Measurements from ENCODE around the gene ATP2A3.

ATP2A3 gene

DNA sequence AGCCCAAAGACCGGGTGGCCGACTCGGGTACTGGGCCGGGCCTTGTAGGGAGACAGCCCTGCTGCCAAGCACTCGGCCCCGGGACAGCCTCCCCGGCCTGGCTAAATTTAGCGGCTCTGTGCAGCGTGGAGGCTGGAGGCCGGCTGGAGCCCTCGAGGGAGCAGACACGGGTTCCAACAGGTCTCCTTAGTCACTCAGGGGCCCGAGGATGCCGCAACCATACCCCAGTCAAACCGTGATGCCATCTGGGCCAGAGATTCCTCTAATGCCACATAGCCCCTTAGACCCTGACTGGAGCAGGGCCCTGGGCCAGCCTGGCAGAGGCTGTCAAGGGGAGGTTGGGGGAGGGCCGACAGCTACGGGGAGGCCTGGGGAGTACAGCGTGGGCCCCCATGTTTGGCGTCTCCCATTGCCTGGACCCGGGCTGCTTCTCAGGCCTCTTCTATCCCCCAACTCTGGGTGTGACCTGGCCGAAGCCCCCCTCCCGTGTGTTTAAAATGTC lies 45.1 kb downstream of the ATP2A3 start:
- no peak overlapping the region for H3K27ac ChIP-seq (ENCODE audit: low read depth, low read length)
- H3K4me2 ChIP-seq (ENCODE audit: low read length), result no peak overlapping the region
- H3K4me3 ChIP-seq (ENCODE audit: low read depth, low read length), result no peak overlapping the region
- no peak overlapping the region for H2BK5ac ChIP-seq (ENCODE audit: low read depth, low read length, poor library complexity)
- no peak for DNase-seq
- no peak overlapping the region for H2BK120ac ChIP-seq (ENCODE audit: insufficient read depth, low read length, poor library complexity)
- no peaks in the 10 kb centered on the region for H3K27me3 ChIP-seq (ENCODE audit: insufficient read depth, low read length)
- H4K12ac ChIP-seq (ENCODE audit: low read depth, low read length), result no peak overlapping the region
- H3K79me2 ChIP-seq (ENCODE audit: control insufficient read depth, insufficient read depth, low read length, poor library complexity), result no peaks in the 10 kb centered on the region
- no peaks in the 10 kb centered on the region for H3K36me3 ChIP-seq (ENCODE audit: control insufficient read depth in 1 of 2, insufficient read depth in 2 of 2, low read length in 2 of 2)
- no peak overlapping the region for H2BK12ac ChIP-seq (ENCODE audit: low read length)
- no peaks in the 10 kb centered on the region for H3K9me3 ChIP-seq (ENCODE audit: insufficient read depth, low read depth, low read length)
- no peak overlapping the region for H4K8ac ChIP-seq (ENCODE audit: low read depth, low read length)
- H3K14ac ChIP-seq (ENCODE audit: low read length), result no peak overlapping the region
- H3K9ac ChIP-seq (ENCODE audit: low read length), result no peak overlapping the region
- no peak overlapping the region for H3K4ac ChIP-seq (ENCODE audit: low read depth, low read length)
- H3K18ac ChIP-seq (ENCODE audit: low read length), result no peak overlapping the region
- H4K91ac ChIP-seq (ENCODE audit: low read depth, low read length), result no peak overlapping the region
- H2AFZ ChIP-seq (ENCODE audit: insufficient read depth, low read length, poor library complexity), result no peak overlapping the region
- H3K23ac ChIP-seq (ENCODE audit: low read length), result no peak overlapping the region
- no peaks in the 10 kb centered on the region for H3K79me1 ChIP-seq (ENCODE audit: low read length)
- no CpG with 5 or more reads among the region's 22 CpGs for WGBS (ENCODE audit: extremely low coverage, insufficient coverage, insufficient read length)
- H3K4me1 ChIP-seq (ENCODE audit: control insufficient read depth in 1 of 2, insufficient read depth in 2 of 2, low read length in 2 of 2), result no peaks in the 10 kb centered on the region
- no peak overlapping the region for H2AK5ac ChIP-seq (ENCODE audit: low read length)

DNA sequence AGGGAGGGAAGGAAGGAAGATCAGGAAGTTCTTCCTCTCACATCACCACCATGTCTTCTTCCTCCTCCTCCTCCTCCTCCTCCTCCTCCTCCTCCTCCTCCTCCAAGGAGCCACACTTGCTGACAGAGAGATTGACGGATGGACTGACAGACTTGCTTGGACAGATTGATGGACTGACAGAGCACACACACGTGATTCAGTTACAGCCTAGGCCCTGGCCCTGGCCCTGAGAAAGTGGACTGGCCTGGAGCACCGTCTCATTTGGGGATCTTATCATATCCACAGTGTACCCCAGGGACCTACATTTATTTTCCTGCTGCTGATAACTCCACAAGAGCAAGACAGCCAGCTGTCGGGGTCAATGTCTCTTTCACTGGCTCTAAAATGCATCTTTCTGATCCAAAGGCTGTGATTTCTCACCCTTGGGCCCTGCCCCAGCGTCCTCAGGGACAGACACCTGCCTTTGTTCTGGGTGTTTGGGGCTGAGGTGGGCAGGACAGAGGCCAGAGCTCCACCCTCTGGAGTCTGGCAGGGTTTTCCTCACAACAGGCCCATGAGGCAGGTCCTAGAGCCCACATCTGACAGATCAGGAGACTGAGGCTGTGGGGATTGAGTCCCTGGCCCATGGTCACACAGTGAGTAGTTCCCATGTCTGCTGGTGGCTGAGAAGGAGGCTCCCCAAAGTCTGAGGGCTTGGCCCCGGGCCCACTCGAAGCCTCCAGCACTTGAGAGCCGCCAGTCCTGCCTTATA lies 45.7 kb downstream of the ATP2A3 start:
- no peak overlapping the region for H2BK12ac ChIP-seq (ENCODE audit: low read length)
- no peak overlapping the region for H3K18ac ChIP-seq (ENCODE audit: low read length)
- no peak overlapping the region for H4K91ac ChIP-seq (ENCODE audit: low read depth, low read length)
- H3K36me3 ChIP-seq (ENCODE audit: control insufficient read depth in 1 of 2, insufficient read depth in 2 of 2, low read length in 2 of 2), result no peaks in the 10 kb centered on the region
- H2AK5ac ChIP-seq (ENCODE audit: low read length), result no peak overlapping the region
- WGBS (ENCODE audit: extremely low coverage, insufficient coverage, insufficient read length), result no CpG with 5 or more reads among the region's 8 CpGs
- H3K9ac ChIP-seq (ENCODE audit: low read length), result no peak overlapping the region
- DNase-seq, result no peak
- no peak overlapping the region for H3K14ac ChIP-seq (ENCODE audit: low read length)
- no peak overlapping the region for H4K8ac ChIP-seq (ENCODE audit: low read depth, low read length)
- no peak overlapping the region for H4K12ac ChIP-seq (ENCODE audit: low read depth, low read length)
- H2AFZ ChIP-seq (ENCODE audit: insufficient read depth, low read length, poor library complexity), result no peak overlapping the region
- H3K4me3 ChIP-seq (ENCODE audit: low read depth, low read length), result no peak overlapping the region
- no peak overlapping the region for H3K4ac ChIP-seq (ENCODE audit: low read depth, low read length)
- H3K4me2 ChIP-seq (ENCODE audit: low read length), result no peak overlapping the region
- H2BK120ac ChIP-seq (ENCODE audit: insufficient read depth, low read length, poor library complexity), result no peak overlapping the region
- H3K23ac ChIP-seq (ENCODE audit: low read length), result no peak overlapping the region
- no peaks in the 10 kb centered on the region for H3K79me1 ChIP-seq (ENCODE audit: low read length)
- H3K27ac ChIP-seq (ENCODE audit: low read depth, low read length), result no peak overlapping the region
- H3K9me3 ChIP-seq (ENCODE audit: insufficient read depth, low read depth, low read length), result no peaks in the 10 kb centered on the region
- no peaks in the 10 kb centered on the region for H3K79me2 ChIP-seq (ENCODE audit: control insufficient read depth, insufficient read depth, low read length, poor library complexity)
- no peak overlapping the region for H2BK5ac ChIP-seq (ENCODE audit: low read depth, low read length, poor library complexity)
- no peaks in the 10 kb centered on the region for H3K27me3 ChIP-seq (ENCODE audit: insufficient read depth, low read length)
- no peaks in the 10 kb centered on the region for H3K4me1 ChIP-seq (ENCODE audit: control insufficient read depth in 1 of 2, insufficient read depth in 2 of 2, low read length in 2 of 2)

DNA sequence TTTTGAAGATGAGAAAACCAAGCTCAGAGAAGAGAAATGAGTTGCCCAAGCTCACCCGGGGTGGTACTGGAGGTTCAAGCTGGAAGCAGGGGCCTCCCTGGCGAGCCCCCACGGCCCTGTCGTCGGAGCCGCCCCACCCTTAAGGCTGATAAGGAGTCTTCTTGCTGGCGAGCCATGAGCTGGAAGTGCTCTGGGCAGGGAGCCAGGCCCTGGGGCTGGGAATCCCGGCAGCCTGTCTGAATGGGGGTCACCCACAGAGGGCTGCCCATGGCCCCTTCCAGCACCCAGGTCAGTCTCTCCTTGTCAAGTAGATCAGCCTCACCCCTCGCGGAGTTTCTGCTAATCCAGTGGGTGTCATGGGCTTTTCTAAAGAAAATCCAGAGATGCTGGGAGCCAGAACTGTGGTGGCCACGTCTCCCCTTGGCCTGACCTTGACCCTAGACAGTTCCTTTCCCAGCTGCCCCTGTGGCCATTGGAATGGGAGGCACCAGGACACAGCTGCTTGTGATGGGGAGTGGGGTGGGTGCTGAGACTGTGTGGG lies 46.8 kb downstream of the ATP2A3 start:
- no peaks in the 10 kb centered on the region for H3K9me3 ChIP-seq (ENCODE audit: insufficient read depth, low read depth, low read length)
- H3K4ac ChIP-seq (ENCODE audit: low read depth, low read length), result no peak overlapping the region
- no peaks in the 10 kb centered on the region for H3K27me3 ChIP-seq (ENCODE audit: insufficient read depth, low read length)
- H3K18ac ChIP-seq (ENCODE audit: low read length), result no peak overlapping the region
- H3K9ac ChIP-seq (ENCODE audit: low read length), result no peak overlapping the region
- no peak overlapping the region for H3K14ac ChIP-seq (ENCODE audit: low read length)
- no peak overlapping the region for H4K12ac ChIP-seq (ENCODE audit: low read depth, low read length)
- no peak for DNase-seq
- no peak overlapping the region for H2AK5ac ChIP-seq (ENCODE audit: low read length)
- H3K79me1 ChIP-seq (ENCODE audit: low read length), result no peaks in the 10 kb centered on the region
- H3K23ac ChIP-seq (ENCODE audit: low read length), result no peak overlapping the region
- H2AFZ ChIP-seq (ENCODE audit: insufficient read depth, low read length, poor library complexity), result no peak overlapping the region
- no peak overlapping the region for H2BK120ac ChIP-seq (ENCODE audit: insufficient read depth, low read length, poor library complexity)
- no peak overlapping the region for H4K8ac ChIP-seq (ENCODE audit: low read depth, low read length)
- H3K4me1 ChIP-seq (ENCODE audit: control insufficient read depth in 1 of 2, insufficient read depth in 2 of 2, low read length in 2 of 2), result no peaks in the 10 kb centered on the region
- H2BK12ac ChIP-seq (ENCODE audit: low read length), result no peak overlapping the region
- H3K4me2 ChIP-seq (ENCODE audit: low read length), result no peak overlapping the region
- no peak overlapping the region for H2BK5ac ChIP-seq (ENCODE audit: low read depth, low read length, poor library complexity)
- no peaks in the 10 kb centered on the region for H3K79me2 ChIP-seq (ENCODE audit: control insufficient read depth, insufficient read depth, low read length, poor library complexity)
- no peak overlapping the region for H3K4me3 ChIP-seq (ENCODE audit: low read depth, low read length)
- H3K27ac ChIP-seq (ENCODE audit: low read depth, low read length), result no peak overlapping the region
- no CpG with 5 or more reads among the region's 11 CpGs for WGBS (ENCODE audit: extremely low coverage, insufficient coverage, insufficient read length)
- H4K91ac ChIP-seq (ENCODE audit: low read depth, low read length), result no peak overlapping the region
- no peaks in the 10 kb centered on the region for H3K36me3 ChIP-seq (ENCODE audit: control insufficient read depth in 1 of 2, insufficient read depth in 2 of 2, low read length in 2 of 2)

DNA sequence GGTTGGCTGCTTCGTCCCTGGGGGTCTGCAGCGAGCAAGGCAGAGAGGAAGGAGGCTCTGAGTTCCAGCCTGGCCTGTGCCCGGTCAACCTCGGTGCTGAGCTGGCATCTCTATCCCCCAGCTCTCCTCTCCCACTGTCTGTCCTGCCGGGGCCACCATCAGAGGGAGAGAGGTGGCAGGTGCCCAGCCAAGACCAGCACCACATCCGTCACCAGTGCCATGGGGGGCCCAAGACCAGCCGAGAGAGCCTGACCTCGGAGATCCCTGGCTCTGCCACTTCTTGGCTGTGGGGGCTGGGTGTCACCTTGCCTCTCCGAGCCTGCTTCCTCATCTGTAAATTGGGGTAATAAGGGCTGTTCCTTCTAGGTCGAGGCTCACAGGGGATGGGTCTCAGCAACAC lies 47.4 kb downstream of the ATP2A3 start:
- Histone ChIP-seq H4K91ac (ENCODE audit: low read depth, low read length) (no peak overlapping the region), H2BK5ac (ENCODE audit: low read depth, low read length, poor library complexity) (no peak overlapping the region), H3K23ac (ENCODE audit: low read length) (no peak overlapping the region), H2AK5ac (ENCODE audit: low read length) (no peak overlapping the region), H3K9me3 (ENCODE audit: insufficient read depth, low read depth, low read length) (no peaks in the 10 kb centered on the region), H4K12ac (ENCODE audit: low read depth, low read length) (no peak overlapping the region), H3K4me3 (ENCODE audit: low read depth, low read length) (no peak overlapping the region), H2AFZ (ENCODE audit: insufficient read depth, low read length, poor library complexity) (no peak overlapping the region), H3K14ac (ENCODE audit: low read length) (no peak overlapping the region), H3K79me1 (ENCODE audit: low read length) (no peaks in the 10 kb centered on the region), H3K27ac (ENCODE audit: low read depth, low read length) (no peak overlapping the region), H3K27me3 (ENCODE audit: insufficient read depth, low read length) (no peaks in the 10 kb centered on the region), H3K9ac (ENCODE audit: low read length) (no peak overlapping the region), H2BK12ac (ENCODE audit: low read length) (no peak overlapping the region), H3K4me2 (ENCODE audit: low read length) (no peak overlapping the region), H3K18ac (ENCODE audit: low read length) (no peak overlapping the region), H2BK120ac (ENCODE audit: insufficient read depth, low read length, poor library complexity) (no peak overlapping the region), H3K79me2 (ENCODE audit: control insufficient read depth, insufficient read depth, low read length, poor library complexity) (no peaks in the 10 kb centered on the region), H3K36me3 (ENCODE audit: control insufficient read depth in 1 of 2, insufficient read depth in 2 of 2, low read length in 2 of 2) (no peaks in the 10 kb centered on the region), H3K4me1 (ENCODE audit: control insufficient read depth in 1 of 2, insufficient read depth in 2 of 2, low read length in 2 of 2) (no peaks in the 10 kb centered on the region), H3K4ac (ENCODE audit: low read depth, low read length) (no peak overlapping the region), H4K8ac (ENCODE audit: low read depth, low read length) (no peak overlapping the region)
- DNase-seq, result no peak
- WGBS (ENCODE audit: extremely low coverage, insufficient coverage, insufficient read length), result no CpG with 5 or more reads among the region's 10 CpGs

Measured in trophoblast cell (in vitro differentiated cells and primary cell).